CD4-positive, alpha-beta T cell treated with Interleukin-12 subunit alpha and Interleukin-12 subunit beta, for 1 hour (primary cell): ENCODE results near the gene TIMM17A.
"Not testable (repeated sequence)": the region's sequence is repeated elsewhere in the genome, so short reads cannot be mapped to it uniquely, and the experiment has no call there.

Source experiments
- DNase-seq: peaks from one replicate; pipeline ENCODE4 v3.0.0-alpha.2; 2020

The TIMM17A gene

DNA sequence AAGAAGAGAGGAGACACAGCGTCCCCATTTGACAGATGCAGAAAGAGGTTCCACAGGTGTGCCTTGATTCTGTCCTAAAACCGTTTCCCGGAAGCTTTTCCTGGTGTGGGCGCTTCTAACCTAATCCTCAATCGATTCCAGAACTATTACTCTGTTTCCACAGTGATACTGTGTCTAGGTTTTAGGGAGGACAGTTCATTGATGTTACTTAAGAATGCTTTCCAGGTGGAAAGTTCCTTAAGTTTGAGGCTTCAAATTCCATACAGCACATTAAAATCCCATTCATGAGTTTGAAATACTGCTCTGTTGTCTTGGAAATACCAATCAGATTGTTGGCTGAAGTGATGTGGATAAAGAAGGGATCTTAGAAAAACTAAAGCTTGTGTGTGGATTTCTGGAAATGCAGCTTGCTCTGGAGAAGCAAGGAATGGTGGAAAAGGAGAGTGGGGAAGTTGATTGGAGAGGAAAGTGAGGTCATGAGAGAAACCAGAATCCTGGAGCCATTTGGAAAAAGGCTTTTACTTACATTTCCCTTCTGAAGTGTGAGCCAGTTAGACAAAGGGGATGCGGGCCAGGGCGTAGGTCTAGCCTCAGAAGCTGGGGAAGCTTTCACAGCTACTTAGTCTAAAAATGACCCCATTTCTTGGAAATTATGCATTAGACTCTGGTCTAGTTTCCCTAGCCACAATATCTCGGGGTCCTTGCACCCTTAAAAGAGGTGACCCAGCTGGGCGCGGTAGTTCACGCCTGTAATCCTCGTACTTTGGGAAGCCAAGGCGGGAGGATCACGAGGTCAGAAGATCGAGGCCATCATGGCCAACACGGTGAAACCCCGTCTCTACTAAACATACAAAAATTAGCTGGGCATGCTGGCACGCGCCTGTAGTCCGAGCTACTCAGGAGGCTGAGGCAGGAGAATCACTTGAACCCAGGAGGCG, 61.8 kb downstream of the TIMM17A start:
- no peak for DNase-seq

DNA sequence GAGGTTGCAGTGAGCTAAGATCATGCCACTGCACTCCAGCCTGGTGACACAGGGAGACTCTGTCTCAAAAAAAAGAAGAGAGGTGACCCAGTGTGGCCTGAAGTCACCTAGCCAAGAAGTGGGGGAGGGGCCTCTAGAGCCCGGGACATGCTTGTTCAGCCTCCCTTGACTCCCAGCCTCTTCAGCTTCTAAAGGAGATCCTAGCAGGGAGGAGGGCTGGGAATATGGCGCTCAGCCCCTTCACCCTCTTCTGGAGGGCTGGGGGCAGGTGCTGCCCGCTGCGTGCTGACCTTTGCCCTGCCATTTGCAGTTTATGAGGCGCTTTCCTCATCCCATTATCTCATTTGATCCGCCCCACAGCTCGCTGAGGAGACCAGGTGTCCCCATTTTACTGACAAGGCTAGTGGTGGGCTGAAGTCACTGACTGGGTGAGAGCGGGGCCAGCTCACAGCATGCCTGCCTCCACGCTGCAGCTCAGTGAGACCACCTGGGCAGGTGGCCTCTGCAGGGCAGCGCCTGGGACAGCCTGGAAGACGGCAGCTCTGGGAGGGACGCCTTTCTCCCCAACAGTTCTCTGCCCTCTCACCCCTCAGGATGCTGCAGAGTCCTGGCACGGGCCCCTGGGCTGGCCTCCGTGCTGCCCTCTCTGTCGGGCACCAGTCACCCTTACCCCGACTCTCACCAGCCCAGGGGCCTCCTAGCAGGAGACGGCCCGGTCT, 62.6 kb downstream of the TIMM17A start:
- DNase-seq, result no peak

DNA sequence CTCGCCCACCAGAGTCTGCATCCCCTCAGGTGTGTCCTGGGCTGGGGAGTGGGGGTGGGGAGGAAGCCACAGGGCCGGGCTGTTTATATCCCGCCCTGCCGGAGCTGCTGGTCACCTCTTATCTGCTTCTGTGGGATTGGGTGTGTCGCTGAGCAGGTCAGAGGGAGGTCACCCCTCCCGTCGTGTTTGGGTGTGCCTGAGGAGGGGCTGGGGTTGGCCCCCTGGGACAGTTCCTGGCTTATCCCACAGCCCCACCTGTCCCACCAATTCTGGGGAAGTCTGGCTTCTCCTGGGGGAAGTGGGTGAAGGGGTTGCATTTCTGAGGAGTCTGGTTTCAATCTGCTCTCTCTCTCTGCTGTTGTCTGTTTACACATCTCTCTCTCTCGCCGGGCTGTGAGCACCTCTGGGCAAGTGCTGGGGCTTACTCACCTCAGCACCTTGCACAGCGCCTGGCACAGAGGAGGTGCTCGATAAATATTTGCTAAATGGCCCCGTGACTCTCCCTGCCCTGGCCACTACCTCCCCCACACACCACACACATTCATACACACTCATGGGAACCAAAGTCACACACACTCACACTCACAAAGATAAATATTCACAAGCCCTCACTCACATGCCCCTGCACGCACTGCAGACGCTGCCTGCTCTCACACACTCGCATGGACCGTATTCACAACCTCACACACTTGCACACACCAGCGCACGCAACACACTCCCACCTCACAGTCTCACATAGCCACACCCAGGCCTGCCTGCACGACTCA, 63.3 kb downstream of the TIMM17A start:
- no peak for DNase-seq

DNA sequence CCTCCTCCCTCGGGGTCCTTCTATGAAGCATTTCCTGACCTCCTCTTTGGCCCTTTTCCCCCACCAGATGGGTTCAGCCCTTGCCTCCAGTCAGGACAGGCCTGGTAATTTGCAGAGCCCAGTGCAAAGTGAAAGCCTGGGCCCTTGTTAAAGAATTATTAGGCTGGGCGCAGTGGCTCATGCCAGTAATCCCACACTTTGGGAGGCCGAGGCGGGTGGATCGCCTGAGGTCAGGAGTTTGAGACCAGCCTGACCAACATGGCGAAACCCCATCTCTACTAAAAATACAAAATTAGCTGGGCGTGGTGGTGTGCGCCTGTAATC, 63.9 kb downstream of the TIMM17A start:
- not testable (repeated sequence) for DNase-seq
